Mucosa of stomach (tissue), 1 donor: Measurements from ENCODE around the gene CYP19A1.

Experiments
- H3K27me3 ChIP-seq: one replicate; pipeline ENCODE4 v1.7.0; 2013; ENCODE audit warnings: mild to moderate bottlenecking, low read length; ENCODE audit not compliant: control insufficient read depth, insufficient read depth
- H3K36me3 ChIP-seq: one replicate; pipeline ENCODE4 v1.7.0; 2013; ENCODE audit warnings: low read length; ENCODE audit not compliant: control insufficient read depth, insufficient read depth
- H3K4me1 ChIP-seq: one replicate; pipeline ENCODE4 v1.7.0; 2013; ENCODE audit warnings: mild to moderate bottlenecking, low read length; ENCODE audit not compliant: control insufficient read depth, insufficient read depth
- H3K4me3 ChIP-seq: one replicate; pipeline ENCODE4 v1.7.0; 2013; ENCODE audit warnings: low read length
- H3K9ac ChIP-seq: one replicate; pipeline ENCODE4 v1.7.0; 2013; ENCODE audit warnings: mild to moderate bottlenecking, low read length, moderate library complexity
- H3K9me3 ChIP-seq: one replicate; pipeline ENCODE4 v1.7.0; 2013; ENCODE audit warnings: mild to moderate bottlenecking, low read length, moderate library complexity; ENCODE audit not compliant: control insufficient read depth
- donor health status: Pancreatic carcinoma.

Gene CYP19A1

GRCh38 chr15:51181905-51182304 is 156.5 kb downstream of the CYP19A1 start:
- no peaks in the 10 kb centered on the region for H3K9me3 ChIP-seq
- H3K4me3 ChIP-seq, result no peak overlapping the region
- H3K36me3 ChIP-seq, result no peaks in the 10 kb centered on the region
- H3K9ac ChIP-seq, result no peak overlapping the region
- H3K27me3 ChIP-seq, result no peaks in the 10 kb centered on the region
- H3K4me1 ChIP-seq, result peaks cover 42% of the 10 kb centered on the region

- no peak overlapping the region for H3K9ac ChIP-seq
Observed at GRCh38 chr15:51181221-51181620, 157.2 kb downstream of the CYP19A1 start.

GRCh38 chr15:51180534-51180933 is 157.9 kb downstream of the CYP19A1 start:
- Histone ChIP-seq H3K9me3 (no peaks in the 10 kb centered on the region), H3K9ac (no peak overlapping the region), H3K4me1 (peaks cover 31% of the 10 kb centered on the region), H3K4me3 (no peak overlapping the region), H3K36me3 (no peaks in the 10 kb centered on the region), H3K27me3 (no peaks in the 10 kb centered on the region)

More at GRCh38 chr15:51181221-51181620, 157.2 kb downstream of the CYP19A1 start:
- no peaks in the 10 kb centered on the region for H3K36me3 ChIP-seq
- no peaks in the 10 kb centered on the region for H3K9me3 ChIP-seq
- no peak overlapping the region for H3K4me3 ChIP-seq
- peaks cover 38% of the 10 kb centered on the region for H3K4me1 ChIP-seq
- H3K27me3 ChIP-seq, result no peaks in the 10 kb centered on the region

- Histone ChIP-seq H3K4me3 (no peak overlapping the region), H3K9ac (no peak overlapping the region), H3K4me1 (peaks cover 29% of the 10 kb centered on the region), H3K27me3 (no peaks in the 10 kb centered on the region), H3K9me3 (no peaks in the 10 kb centered on the region), H3K36me3 (no peaks in the 10 kb centered on the region)
Observed at GRCh38 chr15:51180011-51180410, 158.4 kb downstream of the CYP19A1 start.

- no peaks in the 10 kb centered on the region for H3K9me3 ChIP-seq
- H3K4me1 ChIP-seq, result peaks cover 15% of the 10 kb centered on the region
- no peak overlapping the region for H3K4me3 ChIP-seq
- no peaks in the 10 kb centered on the region for H3K36me3 ChIP-seq
- H3K9ac ChIP-seq, result no peak overlapping the region
- no peaks in the 10 kb centered on the region for H3K27me3 ChIP-seq
Observed at GRCh38 chr15:51172193-51172592, 166.2 kb downstream of the CYP19A1 start.

- no peaks in the 10 kb centered on the region for H3K27me3 ChIP-seq
- peaks cover 15% of the 10 kb centered on the region for H3K4me1 ChIP-seq
- no peaks in the 10 kb centered on the region for H3K9me3 ChIP-seq
- H3K4me3 ChIP-seq, result no peak overlapping the region
- H3K36me3 ChIP-seq, result no peaks in the 10 kb centered on the region
- H3K9ac ChIP-seq, result no peak overlapping the region
Observed at GRCh38 chr15:51171634-51171932, 166.8 kb downstream of the CYP19A1 start.

- no peaks in the 10 kb centered on the region for H3K27me3 ChIP-seq
- no peaks in the 10 kb centered on the region for H3K9me3 ChIP-seq
- H3K4me1 ChIP-seq, result peaks cover 15% of the 10 kb centered on the region
- H3K9ac ChIP-seq, result no peak overlapping the region
- H3K4me3 ChIP-seq, result no peak overlapping the region
- H3K36me3 ChIP-seq, result no peaks in the 10 kb centered on the region
Observed at GRCh38 chr15:51170882-51171633, 167.3 kb downstream of the CYP19A1 start.

- H3K9ac ChIP-seq, result no peak overlapping the region
- H3K4me1 ChIP-seq, result peaks cover 15% of the 10 kb centered on the region
- H3K4me3 ChIP-seq, result no peak overlapping the region
- no peaks in the 10 kb centered on the region for H3K36me3 ChIP-seq
- no peaks in the 10 kb centered on the region for H3K27me3 ChIP-seq
- no peaks in the 10 kb centered on the region for H3K9me3 ChIP-seq
Observed at GRCh38 chr15:51168700-51169099, 169.7 kb downstream of the CYP19A1 start.

- no peaks in the 10 kb centered on the region for H3K36me3 ChIP-seq
- H3K4me3 ChIP-seq, result no peak overlapping the region
- no peaks in the 10 kb centered on the region for H3K9me3 ChIP-seq
- H3K27me3 ChIP-seq, result no peaks in the 10 kb centered on the region
- no peak overlapping the region for H3K9ac ChIP-seq
- H3K4me1 ChIP-seq, result peaks cover 5% of the 10 kb centered on the region
Observed at GRCh38 chr15:51163843-51164242, 174.6 kb downstream of the CYP19A1 start.

GRCh38 chr15:51162865-51163762 is 175.3 kb downstream of the CYP19A1 start:
- Histone ChIP-seq H3K4me3 (no peak overlapping the region), H3K27me3 (no peaks in the 10 kb centered on the region), H3K9me3 (no peaks in the 10 kb centered on the region), H3K36me3 (no peaks in the 10 kb centered on the region), H3K4me1 (peaks cover 5% of the 10 kb centered on the region), H3K9ac (no peak overlapping the region)

- Histone ChIP-seq H3K9me3 (no peaks in the 10 kb centered on the region), H3K9ac (no peak overlapping the region), H3K27me3 (no peaks in the 10 kb centered on the region), H3K4me1 (peaks cover 5% of the 10 kb centered on the region), H3K36me3 (no peaks in the 10 kb centered on the region), H3K4me3 (no peak overlapping the region)
Observed at GRCh38 chr15:51161491-51162220, 176.7 kb downstream of the CYP19A1 start.

GRCh38 chr15:51160484-51160883 is 177.9 kb downstream of the CYP19A1 start:
- no peaks in the 10 kb centered on the region for H3K36me3 ChIP-seq
- H3K4me3 ChIP-seq, result no peak overlapping the region
- no peaks in the 10 kb centered on the region for H3K9me3 ChIP-seq
- no peaks in the 10 kb centered on the region for H3K27me3 ChIP-seq
- H3K4me1 ChIP-seq, result peaks cover 5% of the 10 kb centered on the region
- no peak overlapping the region for H3K9ac ChIP-seq
